H1 (cell line): ENCODE measurements around the gene DENND2D. TPM values are rescaled to one million over a fixed set of nuclear protein-coding genes. Genes with fewer than 3 reads are reported as not detected.

ENCODE experiments used
- CTCF ChIA-PET: fragments of 300-600 bp; sonication (Branson Sonifier 250); formaldehyde crosslinking; loops from one replicate; lab custom pipeline; 2021; ENCODE audit not compliant: partially characterized antibody; lab: Charles Lee
- POLR2A ChIA-PET: fragments of 300-600 bp; sonication (Branson Sonifier 250); formaldehyde crosslinking; loops from one replicate; lab custom pipeline; 2021; ENCODE audit warnings: inconsistent platforms; ENCODE audit not compliant: partially characterized antibody; lab: Charles Lee
- DNase-seq, 2 experiments: peaks; one replicate each; pipeline versions ENCODE4 v3.0.0 to v3.0.0-alpha.2; 2010 to 2022; ENCODE audit warnings: low spot score in 2 of 2, low read depth in 1 of 2, mixed read lengths in 1 of 2
- FAIRE-seq: peaks from 2 replicates; lab custom pipeline; 2011; peaks lifted over from hg19 to GRCh38; lab: Jason Lieb, UNC
- H2AFZ ChIP-seq: 2 replicates; pipeline ENCODE4 v1.8.1; 2012; ENCODE audit warnings: low read length, inconsistent platforms
- H2AK5ac ChIP-seq: 2 replicates; pipeline ENCODE4 v1.6.1; 2013; ENCODE audit warnings: low read depth, low read length
- H2BK120ac ChIP-seq: replicated peaks from 2 replicates; pipeline ENCODE3; 2013; ENCODE audit warnings: low read depth, low read length, inconsistent platforms
- H2BK12ac ChIP-seq: 2 replicates; pipeline ENCODE4 v1.6.1; 2013; ENCODE audit warnings: low read depth, low read length
- H2BK15ac ChIP-seq: 2 replicates; pipeline ENCODE4 v1.6.1; 2013; ENCODE audit warnings: low read length
- H2BK20ac ChIP-seq: 2 replicates; pipeline ENCODE4 v1.6.1; 2013; ENCODE audit warnings: low read length
- H2BK5ac ChIP-seq: 2 replicates; pipeline ENCODE4 v1.6.1; 2013; ENCODE audit warnings: low read depth, low read length
- H3K14ac ChIP-seq: 2 replicates; pipeline ENCODE4 v1.6.1; 2013; ENCODE audit warnings: inconsistent platforms; ENCODE audit not compliant: insufficient read length
- H3K18ac ChIP-seq: 2 replicates; pipeline ENCODE4 v1.6.1; 2013; ENCODE audit warnings: low read length; ENCODE audit errors: extremely low read depth
- H3K23ac ChIP-seq: 2 replicates; pipeline ENCODE4 v1.6.1; 2013; ENCODE audit warnings: inconsistent platforms; ENCODE audit not compliant: insufficient read length
- H3K23me2 ChIP-seq: 2 replicates; pipeline ENCODE4 v1.6.1; 2013; ENCODE audit warnings: low read depth, low read length
- H3K27ac ChIP-seq: 2 replicates; pipeline ENCODE4 v1.6.1; 2011; ENCODE audit warnings: low read depth, low read length, inconsistent platforms
- H3K27me3 ChIP-seq, 4 experiments: replicated peaks in 1 of 4; 1 replicate in 1 of 4; 2 replicates in 3 of 4; pipeline versions ENCODE4 v1.6.1 to v1.8.1; 2011 to 2013; ENCODE audit warnings: low read length in 3 of 4, mild to moderate bottlenecking in 3 of 4, inconsistent platforms in 2 of 4, mixed read lengths in 2 of 4, moderate library complexity in 1 of 4; ENCODE audit not compliant: control insufficient read depth in 3 of 4, insufficient read depth in 3 of 4; ENCODE audit errors: extremely low read depth in 1 of 4
- H3K36me3 ChIP-seq, 4 experiments: 2 replicates each; pipeline versions ENCODE4 v1.6.1 to v1.8.1; 2011 to 2013; ENCODE audit warnings: mild to moderate bottlenecking in 4 of 4, low read length in 3 of 4, moderate library complexity in 2 of 4, control low read depth in 1 of 4, inconsistent platforms in 1 of 4; ENCODE audit not compliant: insufficient read depth in 4 of 4, control insufficient read depth in 2 of 4
- H3K4ac ChIP-seq: replicated peaks from 2 replicates; pipeline ENCODE3; 2013; ENCODE audit warnings: low read length, low read depth, mixed read lengths, inconsistent platforms; ENCODE audit not compliant: insufficient read length
- H3K4me1 ChIP-seq, 4 experiments: replicated peaks in 1 of 4; 1 replicate in 1 of 4; 2 replicates in 3 of 4; pipeline versions ENCODE4 v1.6.1 to v1.8.1; 2011 to 2013; ENCODE audit warnings: low read length in 3 of 4, inconsistent platforms in 2 of 4, mixed read lengths in 1 of 4; ENCODE audit not compliant: insufficient read depth in 4 of 4, control insufficient read depth in 3 of 4
- H3K4me2 ChIP-seq, 2 experiments: 2 replicates each; pipeline versions ENCODE4 v1.6.1 to v1.8.1; 2011 to 2013; ENCODE audit warnings: low read depth in 2 of 2, low read length in 2 of 2, control low read depth in 1 of 2, inconsistent platforms in 1 of 2, mild to moderate bottlenecking in 1 of 2; ENCODE audit not compliant: insufficient read depth in 1 of 2
- H3K4me3 ChIP-seq, 4 experiments: fragments of 200-600, 300-600 bp in 1 of 4; sonication (generic), shearing (Covaris generic), sonication (Bioruptor Twin) in 1 of 4; 2 replicates each; pipeline versions ENCODE4 v1.5.1 to v1.8.1; 2011 to 2016; ENCODE audit warnings: low read length in 4 of 4, low read depth in 3 of 4, control low read depth in 2 of 4, inconsistent platforms in 2 of 4, mild to moderate bottlenecking in 2 of 4, mixed read lengths in 1 of 4, moderate library complexity in 1 of 4; ENCODE audit not compliant: insufficient read depth in 2 of 4; ENCODE audit errors: extremely low read depth in 1 of 4
- H3K56ac ChIP-seq: replicated peaks from 2 replicates; pipeline ENCODE3; 2013; ENCODE audit warnings: low read depth, mild to moderate bottlenecking, mixed read lengths, low read length, inconsistent platforms; ENCODE audit not compliant: insufficient read length
- H3K79me1 ChIP-seq: 2 replicates; pipeline ENCODE4 v1.6.1; 2013; ENCODE audit warnings: low read depth, low read length, control low read depth
- H3K79me2 ChIP-seq, 2 experiments: 2 replicates each; pipeline versions ENCODE4 v1.6.1 to v1.8.1; 2012 to 2013; ENCODE audit warnings: low read length in 2 of 2, mild to moderate bottlenecking in 2 of 2, inconsistent platforms in 1 of 2; ENCODE audit not compliant: insufficient read depth in 2 of 2, control insufficient read depth in 1 of 2
- H3K9ac ChIP-seq, 4 experiments: replicated peaks in 1 of 4; 1 replicate in 1 of 4; 2 replicates in 3 of 4; pipeline versions ENCODE4 v1.6.1 to v1.8.1; 2011 to 2013; ENCODE audit warnings: low read depth in 3 of 4, low read length in 3 of 4, control low read depth in 2 of 4, mild to moderate bottlenecking in 2 of 4, moderate library complexity in 2 of 4, inconsistent platforms in 1 of 4; ENCODE audit errors: extremely low read depth in 1 of 4
- H3K9me3 ChIP-seq, 2 experiments: 2 replicates each; pipeline versions ENCODE4 v1.6.1 to v1.8.1; 2012 to 2013; ENCODE audit warnings: mild to moderate bottlenecking in 2 of 2, moderate library complexity in 2 of 2, control low read depth in 1 of 2, inconsistent platforms in 1 of 2, low read depth in 1 of 2, low read length in 1 of 2, mixed read lengths in 1 of 2; ENCODE audit not compliant: insufficient read depth in 2 of 2
- H4K20me1 ChIP-seq, 2 experiments: replicated peaks in 1 of 2; 2 replicates each; pipeline versions ENCODE3 to v1.8.1; 2011 to 2013; ENCODE audit warnings: inconsistent platforms in 2 of 2, low read length in 2 of 2, mild to moderate bottlenecking in 1 of 2; ENCODE audit not compliant: insufficient read depth in 2 of 2, control insufficient read depth in 1 of 2
- H4K5ac ChIP-seq: 2 replicates; pipeline ENCODE4 v1.6.1; 2013; ENCODE audit warnings: low read length, low read depth, mixed read lengths, inconsistent platforms; ENCODE audit not compliant: insufficient read length
- H4K8ac ChIP-seq: 2 replicates; pipeline ENCODE4 v1.8.0; 2013; ENCODE audit warnings: mild to moderate bottlenecking, moderate library complexity, low read length, inconsistent platforms; ENCODE audit not compliant: insufficient read depth; ENCODE audit errors: extremely low read depth
- H4K91ac ChIP-seq: replicated peaks from 2 replicates; pipeline ENCODE3; 2013; ENCODE audit warnings: low read length, mixed read lengths, inconsistent platforms; ENCODE audit not compliant: insufficient read length
- BRCA1 ChIP-seq: IDR thresholded peaks from 2 replicates; pipeline ENCODE4 v1.6.1; 2012; ENCODE audit warnings: low read depth, low read length, improper control_type of control experiment
- CBX5 ChIP-seq: fragments of 300-800, 300-1000 bp; sonication (generic); IDR thresholded peaks from 2 replicates; pipeline ENCODE4 v1.7.1; 2016; ENCODE audit warnings: antibody characterized with exemption, low read length, low read depth
- EGR1 ChIP-seq: IDR thresholded peaks from 2 replicates; pipeline ENCODE4 v1.6.1; 2011; ENCODE audit warnings: low read depth, low read length, borderline replicate concordance
- GABPA ChIP-seq: IDR thresholded peaks from 2 replicates; pipeline ENCODE4 v1.6.1; 2011; ENCODE audit warnings: mild to moderate bottlenecking, low read length, moderate library complexity, borderline replicate concordance; ENCODE audit not compliant: insufficient read depth
- TBP ChIP-seq: IDR thresholded peaks from 2 replicates; pipeline ENCODE4 v1.6.1; 2011; ENCODE audit warnings: low read depth, low read length, improper control_type of control experiment
- TCF12 ChIP-seq: IDR thresholded peaks from 2 replicates; pipeline ENCODE4 v1.6.1; 2011; ENCODE audit warnings: low read depth, mild to moderate bottlenecking, low read length
- WGBS, 2 experiments: shearing (Covaris generic) in 1 of 2; methylation state at CpG; one replicate each; pipeline versions ENCODE4 v1.1.6 to v1.1.7; 2013 to 2015; ENCODE audit warnings: low lambda C conversion rate in 2 of 2, mixed read lengths in 2 of 2, inconsistent platforms in 1 of 2, low coverage in 1 of 2, missing lambda C conversion rate in 1 of 2; ENCODE audit not compliant: insufficient replicate concordance in 2 of 2, insufficient coverage in 1 of 2, insufficient read length in 1 of 2; ENCODE audit errors: extremely low coverage in 1 of 2, missing lambda C conversion rate in 1 of 2; 5-methylcytosine and 5-hydroxymethylcytosine counted together
- polyA plus RNA-seq, 7 experiments: library from polyadenylated mRNA; depleted of rRNA in 3 of 7; stranded (reverse) in 5 of 7; unstranded in 2 of 7; fragments of >200 nt in 5 of 7; fragments of 200-250 nt in 2 of 7; gene quantifications; 1 replicate in 5 of 7; 2 replicates in 1 of 7; 4 replicates in 1 of 7; pipeline versions ENCODE4 v1.2.1 to v1.2.3, GENCODE V29; 2011 to 2013; ENCODE audit warnings: missing spikeins in 2 of 7, mixed read lengths in 2 of 7
- total RNA-seq: library from RNA; stranded (reverse); fragmentation: NEBNext Ultra II Directional; extraction: Animal tissue kit (Norgen Biotek cat#: 25700); gene quantifications from 2 replicates; pipeline ENCODE4 v1.2.1, GENCODE V29; 2021

DENND2D gene
- total and polyA plus RNA-seq, 2 of the 8 experiments (the other 6 are each of a cell fraction or from before 2014, with no cell fraction given), result 0.58 to 1.6 TPM

GRCh38 chr1:111164151-111164550 is 36.3 kb downstream of the DENND2D start:
- no peak overlapping the region for H2AFZ ChIP-seq
- no peaks in the 10 kb centered on the region for H3K27me3 ChIP-seq
- FAIRE-seq, result no peak
- no peak for DNase-seq
- H2AK5ac ChIP-seq, result no peak overlapping the region
- no peak overlapping the region for H3K18ac ChIP-seq
- H4K5ac ChIP-seq, result no peak overlapping the region
- no peaks in the 10 kb centered on the region for H3K4me1 ChIP-seq
- H3K9me3 ChIP-seq, result no peaks in the 10 kb centered on the region
- H3K79me2 ChIP-seq, result no peaks in the 10 kb centered on the region
- H3K23ac ChIP-seq, result no peak overlapping the region
- no peak overlapping the region for H3K9ac ChIP-seq
- H4K20me1 ChIP-seq, result peaks cover 0 to 1% of the 10 kb centered on the region in 2 experiments
- no peak overlapping the region for H4K8ac ChIP-seq
- no peak overlapping the region for H2BK120ac ChIP-seq
- CTCF ChIA-PET, result interaction anchor here (1.2 kb wide), 1 partner anchor 236 kb away, joined by 4 read pairs; no protein-coding TSS in a partner anchor
- H3K56ac ChIP-seq, result no peak overlapping the region
- 91% methylated on average over 2 of the region's 2 CpGs; no CpG with 5 or more reads in 1 of the 2 experiments for WGBS, 2 experiments
- H2BK15ac ChIP-seq, result no peak overlapping the region
- no peak overlapping the region for H3K4ac ChIP-seq
- no peak overlapping the region for H2BK12ac ChIP-seq
- H3K36me3 ChIP-seq, result peaks cover 0 to 20% (median 6%) of the 10 kb centered on the region in 4 experiments; a peak in 3 of 8 replicates
- no peak overlapping the region for H2BK20ac ChIP-seq
- H2BK5ac ChIP-seq, result no peak overlapping the region
- no peak overlapping the region for H3K27ac ChIP-seq
- H3K4me2 ChIP-seq, result no peak overlapping the region
- H3K4me3 ChIP-seq, result no peak overlapping the region
- no peak overlapping the region for H4K91ac ChIP-seq
- H3K23me2 ChIP-seq, result no peaks in the 10 kb centered on the region
- H3K14ac ChIP-seq, result no peak overlapping the region
- POLR2A ChIA-PET, result no interaction called here
- H3K79me1 ChIP-seq, result no peaks in the 10 kb centered on the region
- TF ChIP-seq TCF12, result no peak
- no peak for TF ChIP-seq TBP
- no peak for TF ChIP-seq BRCA1
- TF ChIP-seq GABPA, result no peak
- TF ChIP-seq EGR1, result no peak
- TF ChIP-seq CBX5, result no peak
